ENCODE measurements around the gene DHRS11. TPM values are rescaled to one million over a fixed set of nuclear protein-coding genes. Genes with fewer than 3 reads are reported as not detected.

Gene DHRS11
- total and polyA plus RNA-seq, 8 donors, result 9.3 to 13.7 (median 12.4) TPM

DNA sequence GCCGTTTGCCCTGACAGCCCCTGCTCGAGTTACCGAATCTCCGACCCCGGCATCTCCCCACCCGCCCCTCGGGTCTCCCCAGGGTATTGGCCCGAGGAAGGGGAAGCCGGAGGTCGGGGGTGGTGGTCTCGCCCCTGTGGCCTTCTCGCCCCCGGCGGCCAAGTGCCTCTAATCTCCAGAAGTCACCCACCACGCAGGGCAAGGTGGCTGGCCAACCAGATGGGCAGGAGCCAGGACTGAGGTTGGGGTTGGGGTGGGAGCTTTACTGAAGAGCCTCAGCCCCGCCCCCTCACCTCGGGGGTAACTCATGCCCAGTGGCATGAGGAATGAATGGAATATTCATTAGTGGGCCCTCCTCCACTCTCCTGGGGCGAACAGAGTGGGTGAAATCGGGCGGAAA, 637 bp downstream of the DHRS11 start:
- Histone ChIP-seq H3K27me3 (peaks cover 0 to 12% of the 10 kb centered on the region in 2 donors), H3K9me3 (no peaks in the 10 kb centered on the region), H3K27ac (peak overlapping the region in 1 of 2 donors; percentile 61), H3K4me3 (peak overlapping the region; percentile 79 to 95), H3K4me1 (peaks cover 0 to 20% of the 10 kb centered on the region in 2 donors), H3K36me3 (peaks cover 0 to 25% of the 10 kb centered on the region in 2 donors)
- peak in 1 of 4 donors; percentile 43 for DNase-seq
- peak; percentile 45 for ATAC-seq
- intact Hi-C loops (cut with DNase I), result loop anchor here in 1 of 2 donors (10.0 kb wide), 1 partner anchor 58 kb away; the partner anchor contains the start of genes MYO19 and PIGW
- TF ChIP-seq, protein P1, sequence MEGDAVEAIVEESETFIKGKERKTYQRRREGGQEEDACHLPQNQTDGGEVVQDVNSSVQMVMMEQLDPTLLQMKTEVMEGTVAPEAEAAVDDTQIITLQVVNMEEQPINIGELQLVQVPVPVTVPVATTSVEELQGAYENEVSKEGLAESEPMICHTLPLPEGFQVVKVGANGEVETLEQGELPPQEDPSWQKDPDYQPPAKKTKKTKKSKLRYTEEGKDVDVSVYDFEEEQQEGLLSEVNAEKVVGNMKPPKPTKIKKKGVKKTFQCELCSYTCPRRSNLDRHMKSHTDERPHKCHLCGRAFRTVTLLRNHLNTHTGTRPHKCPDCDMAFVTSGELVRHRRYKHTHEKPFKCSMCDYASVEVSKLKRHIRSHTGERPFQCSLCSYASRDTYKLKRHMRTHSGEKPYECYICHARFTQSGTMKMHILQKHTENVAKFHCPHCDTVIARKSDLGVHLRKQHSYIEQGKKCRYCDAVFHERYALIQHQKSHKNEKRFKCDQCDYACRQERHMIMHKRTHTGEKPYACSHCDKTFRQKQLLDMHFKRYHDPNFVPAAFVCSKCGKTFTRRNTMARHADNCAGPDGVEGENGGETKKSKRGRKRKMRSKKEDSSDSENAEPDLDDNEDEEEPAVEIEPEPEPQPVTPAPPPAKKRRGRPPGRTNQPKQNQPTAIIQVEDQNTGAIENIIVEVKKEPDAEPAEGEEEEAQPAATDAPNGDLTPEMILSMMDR (IDR thresholded peaks at IDR 0.05), result no peak

DNA sequence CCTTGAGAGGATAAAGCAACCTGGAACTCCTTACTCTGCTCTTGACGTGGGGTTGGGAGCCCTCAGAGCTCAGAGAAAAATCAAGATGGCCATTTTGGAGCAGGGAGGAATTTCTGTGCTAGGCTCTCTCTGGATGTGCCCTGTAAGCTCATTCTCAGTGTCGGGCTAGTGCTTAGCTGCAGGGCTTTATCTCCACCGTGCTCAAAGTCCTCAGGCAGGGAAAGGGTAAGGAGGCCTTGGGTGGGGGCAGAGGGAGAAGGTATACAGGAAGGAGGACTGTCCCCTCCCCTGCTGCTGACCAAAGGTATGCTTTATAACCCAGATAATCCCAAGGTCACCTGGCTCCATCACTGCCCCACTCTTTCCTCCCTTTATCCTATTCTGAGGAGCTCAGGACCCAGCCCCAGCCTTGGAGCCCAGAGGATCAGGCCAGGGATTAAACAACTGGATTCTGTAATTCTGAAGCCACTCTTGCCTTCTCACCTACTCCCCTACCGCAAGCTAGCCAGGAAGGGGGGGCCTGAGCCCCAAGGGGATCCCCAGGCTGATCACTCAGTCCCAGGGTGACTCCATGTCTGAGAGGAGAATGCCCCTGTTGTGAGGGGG, 1.1 kb downstream of the DHRS11 start:
- H3K9me3 ChIP-seq, result no peaks in the 10 kb centered on the region
- DNase-seq, result no peak
- TF ChIP-seq, protein P1 (IDR thresholded peaks at IDR 0.05), result no peak
- H3K4me1 ChIP-seq, result peaks cover 0 to 20% of the 10 kb centered on the region in 2 donors
- intact Hi-C loops (cut with DNase I), result loop anchor here in 1 of 2 donors (10.0 kb wide), 1 partner anchor 58 kb away; the partner anchor contains the start of genes MYO19 and PIGW
- no peak for ATAC-seq
- H3K36me3 ChIP-seq, result peaks cover 0 to 20% of the 10 kb centered on the region in 2 donors
- H3K27me3 ChIP-seq, result peaks cover 0 to 12% of the 10 kb centered on the region in 2 donors
- peak overlapping the region; percentile 79 to 95 for H3K4me3 ChIP-seq
- H3K27ac ChIP-seq, result no peak overlapping the region

DNA sequence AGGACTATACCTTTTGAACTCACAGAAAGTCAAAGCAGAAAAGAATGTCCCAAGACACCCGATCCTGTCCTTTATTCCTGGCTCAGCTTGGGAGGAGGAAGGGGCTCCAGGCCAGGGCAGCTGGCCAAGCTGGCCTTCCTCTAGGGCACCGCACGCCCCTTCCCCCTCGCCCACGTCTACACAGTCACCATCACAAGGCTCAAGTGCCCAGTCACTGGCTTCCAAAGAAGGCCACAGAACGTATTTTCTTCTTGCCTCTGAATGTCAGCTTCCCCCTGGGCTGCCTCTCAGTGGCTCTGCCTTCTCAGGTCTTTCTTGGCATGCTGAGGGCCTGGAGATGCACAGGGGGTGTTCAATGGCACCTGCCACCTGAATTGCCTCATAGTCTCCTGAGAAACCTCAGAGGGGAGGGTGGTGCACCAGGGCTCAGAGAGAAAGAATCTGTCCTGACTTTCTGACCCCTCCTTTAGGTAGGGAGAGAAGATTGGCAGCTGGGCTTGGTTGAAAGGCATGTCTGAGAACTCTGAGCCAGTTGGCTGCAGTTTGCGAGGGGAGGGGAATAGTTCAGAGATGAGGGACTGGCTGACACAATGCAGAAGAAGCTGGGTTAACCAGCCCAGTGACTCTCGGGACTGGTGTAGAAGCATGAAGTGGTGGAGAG, 2.1 kb downstream of the DHRS11 start:
- DNase-seq, result no peak
- no peak for ATAC-seq
- Histone ChIP-seq H3K27me3 (peaks cover 0 to 12% of the 10 kb centered on the region in 2 donors), H3K4me1 (peaks cover 0 to 20% of the 10 kb centered on the region in 2 donors), H3K4me3 (no peak overlapping the region), H3K9me3 (no peaks in the 10 kb centered on the region), H3K36me3 (peaks cover 0 to 10% of the 10 kb centered on the region in 2 donors), H3K27ac (no peak overlapping the region)
- intact Hi-C loops (cut with DNase I), result loop anchor here in 1 of 2 donors (10.0 kb wide), 1 partner anchor 59 kb away; the partner anchor contains the start of genes MYO19 and PIGW
- TF ChIP-seq, protein P1 (IDR thresholded peaks at IDR 0.05), result no peak

DNA sequence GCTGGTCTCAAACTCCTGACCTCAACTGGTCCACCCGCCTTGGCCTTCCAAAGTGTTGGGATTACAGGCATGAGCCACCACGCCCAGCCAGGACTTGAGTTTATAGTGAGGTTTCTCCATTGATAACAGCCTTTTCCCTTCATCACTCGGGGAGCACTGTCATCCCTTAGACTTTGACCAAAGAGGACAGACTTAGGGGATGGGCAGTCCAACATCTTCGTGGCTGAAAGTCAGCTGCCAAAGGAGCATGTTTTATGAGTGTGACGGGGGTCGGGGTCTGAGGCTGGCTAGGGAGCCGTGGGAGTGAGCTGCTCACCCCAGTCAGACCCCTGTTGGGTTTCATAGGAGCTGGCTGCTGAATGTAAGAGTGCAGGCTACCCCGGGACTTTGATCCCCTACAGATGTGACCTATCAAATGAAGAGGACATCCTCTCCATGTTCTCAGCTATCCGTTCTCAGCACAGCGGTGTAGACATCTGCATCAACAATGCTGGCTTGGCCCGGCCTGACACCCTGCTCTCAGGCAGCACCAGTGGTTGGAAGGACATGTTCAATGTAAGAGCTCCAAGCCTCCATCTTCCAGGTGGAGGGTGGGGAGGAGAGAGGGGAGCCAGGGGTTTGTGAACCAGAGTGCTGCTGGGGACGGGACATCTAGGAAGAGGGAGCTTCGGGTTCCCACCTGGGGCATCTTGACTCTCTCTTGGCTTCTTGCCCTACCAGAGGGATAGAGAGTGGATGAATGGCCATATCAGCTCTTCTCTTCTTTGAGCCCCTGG, 3.1 kb downstream of the DHRS11 start:
- no peak for DNase-seq
- TF ChIP-seq, protein P1 (IDR thresholded peaks at IDR 0.05), result no peak
- Histone ChIP-seq H3K9me3 (no peaks in the 10 kb centered on the region), H3K4me3 (no peak overlapping the region), H3K27ac (no peak overlapping the region), H3K27me3 (peaks cover 0 to 12% of the 10 kb centered on the region in 2 donors), H3K4me1 (peaks cover 0 to 20% of the 10 kb centered on the region in 2 donors), H3K36me3 (peaks cover 0 to under 1% of the 10 kb centered on the region in 2 donors)
- ATAC-seq, result no peak
- intact Hi-C loops (cut with DNase I), result loop anchor here in 1 of 2 donors (10.0 kb wide), 1 partner anchor 60 kb away; the partner anchor contains the start of genes MYO19 and PIGW
